GM12801 (cell line): Measurements from ENCODE around the gene AP3B1.

Experiments used
- CTCF ChIP-seq: IDR thresholded peaks from one replicate; pipeline ENCODE4 v1.5.1; 2011; ENCODE audit warnings: control low read depth; ENCODE audit not compliant: insufficient read length; ENCODE audit errors: extremely low read depth

AP3B1 gene

GRCh38 chr5:78287833-78288232 lies 6.7 kb downstream of the AP3B1 start:
- no peak for TF ChIP-seq CTCF

DNA sequence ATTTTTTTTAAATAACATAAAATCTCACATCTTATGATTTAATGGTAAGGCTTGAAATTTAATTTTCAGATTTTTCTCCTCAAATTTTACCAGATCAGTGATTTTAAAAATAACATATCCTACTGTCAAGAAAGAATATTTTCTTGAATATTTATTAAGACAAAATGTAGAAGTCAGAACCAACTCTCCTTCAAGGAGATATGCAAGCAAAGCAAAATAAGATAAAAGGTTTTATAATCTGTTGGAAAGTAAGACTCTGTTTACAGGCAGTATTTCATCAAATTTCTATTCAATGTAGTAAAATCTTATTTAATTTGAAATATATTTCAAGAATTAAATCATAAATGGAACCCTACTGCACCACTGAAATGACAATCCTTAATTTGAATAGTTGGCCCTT lies 7.3 kb downstream of the AP3B1 start:
- no peak for TF ChIP-seq CTCF

DNA sequence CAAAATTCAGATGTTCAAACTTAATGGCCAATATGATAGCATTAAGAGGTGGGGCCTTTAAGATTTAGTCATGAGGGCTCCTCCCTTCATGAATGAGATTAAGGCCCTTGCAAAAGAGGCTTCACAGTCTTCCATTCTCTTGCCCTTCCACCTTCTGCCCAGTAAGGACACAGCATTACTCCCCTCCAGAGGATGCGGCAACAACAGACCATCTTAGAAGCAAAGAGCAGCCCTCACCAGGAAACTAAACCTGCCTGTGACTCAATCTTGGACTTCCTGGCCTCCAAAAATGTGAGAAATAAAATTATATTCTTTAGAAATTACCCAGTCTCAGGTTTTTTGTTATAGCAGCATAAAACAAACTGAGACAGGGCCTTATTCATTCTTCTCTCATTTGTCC lies 8.2 kb downstream of the AP3B1 start:
- TF ChIP-seq CTCF = no peak

DNA sequence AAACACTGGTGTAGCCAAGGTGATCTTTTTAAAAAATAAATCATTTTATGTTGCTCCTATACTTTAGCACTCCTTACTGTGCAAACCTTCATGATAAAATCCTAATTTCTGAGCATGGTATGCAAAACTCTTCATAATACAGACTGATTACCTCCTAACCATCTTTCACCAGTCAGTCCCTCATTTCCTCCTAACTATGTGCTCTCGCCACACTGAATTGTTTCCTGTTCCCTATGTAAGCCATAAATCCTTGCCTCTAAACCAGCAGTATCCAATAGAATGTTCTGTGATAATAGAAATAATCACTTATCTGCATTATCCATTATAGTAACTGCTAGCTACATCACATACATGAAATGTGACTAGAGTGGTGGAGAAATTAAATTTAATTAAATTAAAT lies 10.7 kb downstream of the AP3B1 start:
- no peak for TF ChIP-seq CTCF

DNA sequence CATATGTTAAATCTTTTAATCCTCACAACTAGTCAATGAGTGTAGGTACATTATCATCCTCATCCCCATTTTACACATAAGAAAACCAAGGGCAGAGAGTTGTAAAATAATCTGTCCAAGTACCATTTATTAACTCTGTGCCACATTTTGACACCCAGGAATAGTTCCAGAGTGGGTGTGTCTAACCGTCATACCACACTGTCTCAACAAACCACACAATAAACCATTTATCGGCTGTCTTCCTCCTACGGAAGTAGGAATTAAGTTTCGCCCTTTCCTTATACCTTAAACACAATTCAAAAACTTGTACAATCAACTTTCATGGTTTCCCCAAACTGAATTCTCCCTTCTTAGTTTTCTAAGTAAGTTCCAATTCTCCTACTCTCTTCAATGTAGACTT lies 11.4 kb downstream of the AP3B1 start:
- TF ChIP-seq CTCF = no peak

DNA sequence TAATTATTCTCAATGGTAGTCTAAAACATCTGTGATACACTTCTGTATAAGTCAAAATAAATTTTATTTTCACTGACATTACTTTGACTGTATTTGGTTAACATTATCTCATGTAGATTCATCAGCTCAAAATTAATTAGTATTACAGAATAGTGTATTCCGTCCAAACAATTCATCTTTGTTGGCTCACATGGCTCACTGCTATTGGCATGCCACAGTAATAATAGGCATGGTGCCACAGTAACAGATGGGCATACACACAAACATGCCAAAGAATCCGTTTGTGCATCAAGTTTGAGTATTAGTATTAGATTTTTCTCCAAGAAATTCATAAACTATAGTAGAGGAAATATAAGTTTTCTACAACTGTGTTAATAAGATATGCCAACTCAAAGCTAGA lies 14.2 kb downstream of the AP3B1 start:
- TF ChIP-seq CTCF = no peak

- no peak for TF ChIP-seq CTCF
These were observed 15.3 kb downstream of the AP3B1 start for GRCh38 chr5:78279194-78279593.

- TF ChIP-seq CTCF = no peak
These were observed 16.8 kb downstream of the AP3B1 start for GRCh38 chr5:78277715-78278114.
